HCT116 (cell line): ENCODE results near the gene POPDC2. TPM values are rescaled to one million over a fixed set of nuclear protein-coding genes. Genes with fewer than 3 reads are reported as not detected.

Source experiments
- ATAC-seq: fragments of 200-7000 bp; cut with Tn5 transposase; 2 replicates; pipeline ENCODE4 v1.9.1; 2020; ENCODE audit warnings: mild to moderate bottlenecking, moderate library complexity
- BruUV-seq: library from RNA; stranded (reverse); fragments of 400-500 nt; replicated peaks from 2 replicates; lab custom pipeline; 2021; lab: Mats Ljungman, UMichigan
- CTCF ChIA-PET: fragments of 300-600 bp; sonication (Branson Sonifier 250); formaldehyde crosslinking; loops from one replicate; lab custom pipeline; 2021; ENCODE audit warnings: antibody characterized with exemption; lab: Charles Lee
- POLR2A ChIA-PET: fragments of 300-600, 350-600 bp; sonication (Branson Sonifier 250); formaldehyde crosslinking; loops from one replicate; lab custom pipeline; 2021; ENCODE audit warnings: antibody characterized with exemption; lab: Charles Lee
- RAD21 ChIA-PET, 2 experiments: fragments of 300-600 bp; sonication (Branson Sonifier 250); formaldehyde crosslinking; loops; one replicate each; lab custom pipeline; 2023; ENCODE audit warnings: low total read pairs in 2 of 2; ENCODE audit not compliant: uncharacterized antibody in 2 of 2, unreplicated experiment in 2 of 2, low non-redundant PET in 1 of 2; lab: Charles Lee
- DNase-seq: peaks from one replicate; pipeline ENCODE4 v3.0.0-alpha.2; 2010; ENCODE audit warnings: low read depth, low spot score
- H2AFZ ChIP-seq: fragments of 200-600 bp; shearing (Covaris generic), sonication (generic); 2 replicates; pipeline ENCODE4 v1.6.1; 2017; ENCODE audit warnings: low read depth, mixed run types, mixed read lengths, antibody characterized with exemption, low read length; ENCODE audit not compliant: poor library complexity, severe bottlenecking
- H3K27ac ChIP-seq: 2 replicates; pipeline ENCODE4 v1.5.1; 2012; ENCODE audit warnings: low read depth, low read length
- H3K27me3 ChIP-seq: fragments of 200-600 bp; sonication (generic); 2 replicates; pipeline ENCODE4 v1.6.1; 2016; ENCODE audit warnings: mixed run types, low read length, mixed read lengths; ENCODE audit not compliant: insufficient read depth
- H3K36me3 ChIP-seq, 2 experiments: fragments of 200-500 bp in 1 of 2; fragments of 200-600 bp in 1 of 2; sonication (Bioruptor generic) in 1 of 2; sonication (generic) in 1 of 2; 2 replicates each; pipeline versions ENCODE4 v1.5.1 to v1.6.1; 2014 to 2016; ENCODE audit warnings: low read length in 2 of 2, inconsistent platforms in 1 of 2, mixed read lengths in 1 of 2, mixed run types in 1 of 2; ENCODE audit not compliant: insufficient read depth in 2 of 2, control insufficient read depth in 1 of 2
- H3K4me1 ChIP-seq, 2 experiments: fragments of 200-600 bp in 1 of 2; sonication (generic) in 1 of 2; 2 replicates each; pipeline versions ENCODE4 v1.5.1 to v1.6.1; 2012 to 2017; ENCODE audit warnings: low read length in 2 of 2, inconsistent platforms in 1 of 2, mild to moderate bottlenecking in 1 of 2, mixed read lengths in 1 of 2, mixed run types in 1 of 2, moderate library complexity in 1 of 2; ENCODE audit not compliant: insufficient read depth in 2 of 2, control insufficient read depth in 1 of 2
- H3K4me2 ChIP-seq: fragments of 200-600 bp; sonication (generic); 2 replicates; pipeline ENCODE4 v1.6.1; 2017; ENCODE audit warnings: mixed run types, low read length, mixed read lengths
- H3K4me3 ChIP-seq, 2 experiments: fragments of 200-600 bp in 1 of 2; sonication (generic) in 1 of 2; replicated peaks in 1 of 2; 2 replicates each; pipeline ENCODE4 v1.5.1; 2011 to 2016; ENCODE audit warnings: low read length in 2 of 2, control low read depth in 1 of 2, low read depth in 1 of 2, mild to moderate bottlenecking in 1 of 2, mixed read lengths in 1 of 2, mixed run types in 1 of 2
- H3K79me2 ChIP-seq: fragments of 200-600 bp; sonication (generic); 2 replicates; pipeline ENCODE4 v1.6.1; 2017; ENCODE audit warnings: mild to moderate bottlenecking, mixed run types, low read length, moderate library complexity, mixed read lengths; ENCODE audit not compliant: insufficient read depth
- H3K9ac ChIP-seq: fragments of 200-600 bp; sonication (generic); 2 replicates; pipeline ENCODE4 v1.6.1; 2016; ENCODE audit warnings: low read length, mixed read lengths
- H3K9me2 ChIP-seq: fragments of 200-600 bp; sonication (generic), shearing (Covaris generic); 2 replicates; pipeline ENCODE4 v1.6.1; 2017; ENCODE audit warnings: mixed run types, mild to moderate bottlenecking, moderate library complexity; ENCODE audit not compliant: insufficient read depth
- H3K9me3 ChIP-seq, 2 experiments: fragments of 200-500 bp in 1 of 2; fragments of 200-600 bp in 1 of 2; sonication (Bioruptor generic) in 1 of 2; sonication (generic) in 1 of 2; 2 replicates each; pipeline ENCODE4 v1.6.1; 2014 to 2017; ENCODE audit warnings: low read length in 2 of 2, mixed read lengths in 2 of 2, inconsistent platforms in 1 of 2, low read depth in 1 of 2, mild to moderate bottlenecking in 1 of 2, mixed run types in 1 of 2, moderate library complexity in 1 of 2; ENCODE audit not compliant: control insufficient read depth in 1 of 2, insufficient read depth in 1 of 2
- H4K20me1 ChIP-seq: fragments of 200-600 bp; sonication (generic), shearing (Covaris generic); 2 replicates; pipeline ENCODE4 v1.6.1; 2017; ENCODE audit warnings: mixed run types, mild to moderate bottlenecking, moderate library complexity; ENCODE audit not compliant: insufficient read depth
- EZH2phosphoT487 ChIP-seq: fragments of 200-600 bp; IDR thresholded peaks from 2 replicates; pipeline ENCODE4 v1.6.1; 2018; ENCODE audit warnings: antibody characterized with exemption, borderline replicate concordance
- FOSL1 ChIP-seq: IDR thresholded peaks from 2 replicates; pipeline ENCODE4 v1.6.1; 2012; ENCODE audit warnings: low read depth
- SIN3A ChIP-seq: IDR thresholded peaks from 2 replicates; pipeline ENCODE4 v1.6.1; 2012; ENCODE audit warnings: low read depth
- SP1 ChIP-seq: IDR thresholded peaks from 2 replicates; pipeline ENCODE4 v1.6.1; 2012; ENCODE audit warnings: low read depth
- TCF7L2 ChIP-seq: IDR thresholded peaks from 2 replicates; pipeline ENCODE4 v1.7.0; 2011; ENCODE audit warnings: borderline replicate concordance, inconsistent platforms; ENCODE audit not compliant: insufficient read depth, insufficient read length; ENCODE audit errors: extremely low read depth
- YY1 ChIP-seq: IDR thresholded peaks from 2 replicates; pipeline ENCODE4 v1.6.1; 2011; ENCODE audit warnings: low read length, low read depth, moderate library complexity, mild to moderate bottlenecking; ENCODE audit not compliant: insufficient replicate concordance; ENCODE audit errors: extremely low read depth
- intact Hi-C: fragments of 100-400 bp; cut with micrococcal nuclease; formaldehyde crosslinking; loops from 2 replicates; pipeline ENCODE4 v1.10.0; 2022
- total RNA-seq: library from RNA; stranded (reverse); gene quantifications from one replicate; pipeline ENCODE4 v1.2.1, GENCODE V29; 2021; ENCODE audit not compliant: unreplicated experiment

The POPDC2 gene
- total RNA-seq, 1 experiment from 2014 or later: 1.6 TPM

DNA sequence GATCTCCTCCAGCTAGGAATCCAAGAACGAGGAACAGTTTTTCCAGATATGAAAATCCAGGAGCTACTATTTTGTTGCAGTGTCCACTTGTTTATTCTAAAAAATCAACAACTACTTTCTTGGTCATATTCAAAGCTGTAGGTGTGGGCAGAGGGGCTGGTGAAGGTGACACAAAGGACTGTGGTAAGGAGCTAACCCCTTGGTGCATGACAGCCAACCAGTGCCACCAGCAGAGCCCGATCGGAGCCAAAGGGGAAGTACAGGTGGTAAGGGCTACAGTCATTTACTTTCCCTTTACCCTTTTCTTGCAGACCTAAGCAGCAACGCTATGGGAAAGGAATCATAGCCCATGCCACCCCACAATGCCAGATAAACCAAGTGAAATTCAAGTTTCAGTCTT lies 32.0 kb downstream of the POPDC2 start:
- H3K36me3 ChIP-seq: no peaks in the 10 kb centered on the region
- H4K20me1 ChIP-seq: no peaks in the 10 kb centered on the region
- ATAC-seq (no peak), DNase-seq (no peak)
- no peak overlapping the region for H3K9ac ChIP-seq
- intact Hi-C loops: no loop called here
- ChIA-PET POLR2A (no interaction called here), RAD21 (no interaction called here), CTCF (no interaction called here)
- no peaks in the 10 kb centered on the region for H3K79me2 ChIP-seq
- no peak overlapping the region for H2AFZ ChIP-seq
- TF ChIP-seq YY1 (no peak), TCF7L2 (no peak), FOSL1 (no peak), SIN3A (no peak), EZH2phosphoT487 (no peak)
- BruUV-seq: no TSS peak
- H3K9me3 ChIP-seq: no peaks in the 10 kb centered on the region
- no peak overlapping the region for H3K4me2 ChIP-seq
- no peaks in the 10 kb centered on the region for H3K4me1 ChIP-seq
- no peak overlapping the region for H3K27ac ChIP-seq
- H3K27me3 ChIP-seq: peaks cover 3% of the 10 kb centered on the region; the same call in 1 of the 2 replicates
- H3K9me2 ChIP-seq: no peaks in the 10 kb centered on the region
- H3K4me3 ChIP-seq: no peak overlapping the region

DNA sequence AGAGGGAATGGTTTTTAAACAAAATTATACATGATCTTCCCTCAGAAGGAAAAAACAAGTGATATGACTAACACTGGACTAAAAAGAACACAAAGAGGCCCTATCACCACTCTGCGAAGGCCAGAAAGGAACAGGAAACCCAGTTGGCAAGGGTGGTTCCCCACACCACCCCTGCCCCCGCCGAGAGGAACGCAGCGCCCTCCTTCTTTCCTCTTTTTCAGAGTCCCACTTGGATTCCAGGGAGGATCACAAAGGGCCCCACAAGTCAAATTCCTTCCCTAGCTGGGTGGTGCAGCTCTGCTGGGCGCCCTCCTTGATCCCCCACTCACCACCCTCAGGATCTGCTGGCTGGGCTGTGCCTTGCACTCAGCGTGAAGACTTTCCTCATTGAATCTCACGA lies 32.9 kb downstream of the POPDC2 start:
- POLR2A ChIA-PET: no interaction called here
- Histone ChIP-seq H3K36me3 (no peaks in the 10 kb centered on the region), H3K4me3 (no peak overlapping the region), H3K9ac (no peak overlapping the region), H3K27ac (no peak overlapping the region), H3K9me3 (no peaks in the 10 kb centered on the region), H3K79me2 (no peaks in the 10 kb centered on the region), H3K9me2 (no peaks in the 10 kb centered on the region), H3K27me3 (peaks cover 3% of the 10 kb centered on the region; the same call in 1 of the 2 replicates), H4K20me1 (no peaks in the 10 kb centered on the region), H2AFZ (no peak overlapping the region), H3K4me2 (no peak overlapping the region), H3K4me1 (no peaks in the 10 kb centered on the region)
- ATAC-seq (no peak), DNase-seq (no peak)
- BruUV-seq: no TSS peak
- CTCF ChIA-PET: no interaction called here
- TF ChIP-seq SP1: no peak
- intact Hi-C loops: no loop called here
- RAD21 ChIA-PET: no interaction called here
